AG04449 (cell line): ENCODE results near the gene MMAB.

Experiments used
- CTCF ChIA-PET: fragments of 350-600 bp; formaldehyde crosslinking; extraction: SDS; loops from one replicate; lab custom pipeline; 2021; ENCODE audit warnings: antibody characterized with exemption; lab: Yijun Ruan, JAX
- POLR2A ChIA-PET: fragments of 400-600, 350-600 bp; formaldehyde crosslinking; extraction: SDS; loops from one replicate; lab custom pipeline; 2020; ENCODE audit warnings: antibody characterized with exemption, inconsistent platforms; lab: Yijun Ruan, JAX
- DNase-seq: peaks from one replicate; pipeline ENCODE4 v3.0.0-alpha.2; 2010; ENCODE audit warnings: low read depth, low spot score
- H3K4me3 ChIP-seq: 2 replicates; pipeline ENCODE4 v1.5.1; 2011; ENCODE audit warnings: low read depth, mild to moderate bottlenecking, control low read depth, low read length
- TF ChIP-seq, protein P1 (sequence below): IDR thresholded peaks from one replicate; pipeline ENCODE4 v1.5.1; 2011; ENCODE audit warnings: mild to moderate bottlenecking, moderate library complexity, low read length, control low read depth, inconsistent platforms; ENCODE audit not compliant: insufficient read depth; ENCODE audit errors: missing control alignments

MMAB gene

GRCh38 chr12:109563291-109564284 is 9.7 kb downstream of the MMAB start:
- TF ChIP-seq, protein P1, sequence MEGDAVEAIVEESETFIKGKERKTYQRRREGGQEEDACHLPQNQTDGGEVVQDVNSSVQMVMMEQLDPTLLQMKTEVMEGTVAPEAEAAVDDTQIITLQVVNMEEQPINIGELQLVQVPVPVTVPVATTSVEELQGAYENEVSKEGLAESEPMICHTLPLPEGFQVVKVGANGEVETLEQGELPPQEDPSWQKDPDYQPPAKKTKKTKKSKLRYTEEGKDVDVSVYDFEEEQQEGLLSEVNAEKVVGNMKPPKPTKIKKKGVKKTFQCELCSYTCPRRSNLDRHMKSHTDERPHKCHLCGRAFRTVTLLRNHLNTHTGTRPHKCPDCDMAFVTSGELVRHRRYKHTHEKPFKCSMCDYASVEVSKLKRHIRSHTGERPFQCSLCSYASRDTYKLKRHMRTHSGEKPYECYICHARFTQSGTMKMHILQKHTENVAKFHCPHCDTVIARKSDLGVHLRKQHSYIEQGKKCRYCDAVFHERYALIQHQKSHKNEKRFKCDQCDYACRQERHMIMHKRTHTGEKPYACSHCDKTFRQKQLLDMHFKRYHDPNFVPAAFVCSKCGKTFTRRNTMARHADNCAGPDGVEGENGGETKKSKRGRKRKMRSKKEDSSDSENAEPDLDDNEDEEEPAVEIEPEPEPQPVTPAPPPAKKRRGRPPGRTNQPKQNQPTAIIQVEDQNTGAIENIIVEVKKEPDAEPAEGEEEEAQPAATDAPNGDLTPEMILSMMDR = no peak
- ChIA-PET POLR2A (no interaction called here), CTCF (no interaction called here)
- H3K4me3 ChIP-seq = no peak overlapping the region
- DNase-seq = no peak

DNA sequence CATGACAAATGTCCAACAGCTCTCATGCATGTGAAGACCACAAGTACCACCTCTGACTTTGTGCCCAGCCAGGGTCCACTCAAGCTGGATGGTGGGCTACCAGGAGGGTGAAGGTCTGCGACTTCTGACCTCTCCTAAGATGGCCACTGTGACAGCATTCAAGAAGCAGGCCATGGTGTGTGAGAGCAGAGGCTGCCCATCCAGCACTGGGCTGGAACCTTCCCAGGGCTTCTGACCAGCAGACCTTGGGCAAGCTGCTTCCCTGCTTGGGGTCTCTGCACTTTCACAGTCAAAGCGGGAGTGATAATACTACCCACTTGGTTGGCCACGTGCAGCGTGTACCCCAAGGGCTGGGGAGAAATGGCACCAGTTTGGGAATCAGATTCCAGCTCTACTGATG is 10.4 kb downstream of the MMAB start:
- ChIA-PET POLR2A (no interaction called here), CTCF (no interaction called here)
- H3K4me3 ChIP-seq = no peak overlapping the region
- TF ChIP-seq, protein P1 = no peak
- no peak for DNase-seq

DNA sequence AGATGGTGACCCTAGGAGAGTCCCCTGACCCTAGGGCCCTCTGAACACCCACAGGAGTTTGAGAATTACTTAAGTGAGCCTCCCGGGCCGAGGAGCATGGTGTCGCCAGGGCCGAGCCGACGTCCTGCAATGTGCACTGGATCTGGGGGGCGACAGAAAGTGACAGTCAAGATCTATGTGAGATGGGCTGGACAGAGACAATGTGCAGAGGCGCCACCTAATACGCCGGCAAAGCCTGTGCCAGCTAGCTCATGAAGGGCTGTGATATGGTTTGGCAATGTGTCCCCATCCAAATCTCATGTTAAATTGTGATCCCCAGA is 11.6 kb downstream of the MMAB start:
- CTCF ChIA-PET = interaction anchor here (1.1 kb wide), 1 partner anchor 213 kb away, joined by 3 read pairs; no protein-coding TSS in a partner anchor

DNA sequence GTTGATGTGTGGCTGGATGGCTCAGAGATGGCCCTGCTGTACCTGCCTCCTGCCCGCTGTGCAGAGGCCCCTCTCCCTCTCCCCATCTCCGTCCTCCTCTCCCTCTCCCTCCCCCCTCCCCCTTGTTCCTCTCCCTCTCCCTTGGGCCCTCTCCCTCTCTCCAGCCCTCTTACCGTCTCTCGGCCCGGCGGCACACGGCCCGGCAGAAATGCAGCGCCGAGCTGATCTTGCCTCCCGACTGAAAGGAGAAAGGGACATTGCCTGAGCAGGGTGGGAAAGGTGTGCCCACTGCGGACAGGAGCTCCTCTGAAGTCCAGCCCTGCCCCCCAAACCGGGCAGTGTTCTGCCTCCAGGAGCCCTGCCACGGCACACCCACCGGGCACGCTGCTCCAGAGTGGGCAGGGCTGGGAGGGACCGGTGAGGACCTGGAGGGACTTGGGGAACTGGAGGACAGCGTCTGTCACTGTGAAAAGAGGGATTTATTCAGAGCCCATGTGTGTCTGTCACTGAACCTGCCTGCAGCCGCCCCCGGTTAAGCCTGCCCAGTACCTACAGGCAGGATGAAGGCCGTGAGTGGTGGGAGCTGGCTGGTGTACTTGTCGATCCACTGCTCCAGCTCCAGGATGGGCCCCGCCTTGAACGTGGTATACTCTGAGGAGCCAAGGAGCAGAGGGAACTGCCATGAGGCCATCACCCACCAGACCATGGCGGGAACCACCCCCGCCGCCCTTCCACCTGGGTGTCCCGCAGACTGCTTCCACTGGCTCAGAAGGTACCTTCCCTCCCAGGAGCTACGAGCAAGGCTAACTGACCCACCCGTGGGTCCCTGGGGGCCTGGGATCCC is 12.2 kb downstream of the MMAB start:
- no peak for DNase-seq
- ChIA-PET CTCF (interaction anchor here (1.1 kb wide), 1 partner anchor 213 kb away, joined by 3 read pairs; no protein-coding TSS in a partner anchor), POLR2A (no interaction called here)
- TF ChIP-seq, protein P1 = no peak
- H3K4me3 ChIP-seq = no peak overlapping the region

More for the DNA sequence above, 11.6 kb downstream of the MMAB start:
- TF ChIP-seq, protein P1 = no peak
- DNase-seq = no peak
- POLR2A ChIA-PET = no interaction called here
- no peak overlapping the region for H3K4me3 ChIP-seq

DNA sequence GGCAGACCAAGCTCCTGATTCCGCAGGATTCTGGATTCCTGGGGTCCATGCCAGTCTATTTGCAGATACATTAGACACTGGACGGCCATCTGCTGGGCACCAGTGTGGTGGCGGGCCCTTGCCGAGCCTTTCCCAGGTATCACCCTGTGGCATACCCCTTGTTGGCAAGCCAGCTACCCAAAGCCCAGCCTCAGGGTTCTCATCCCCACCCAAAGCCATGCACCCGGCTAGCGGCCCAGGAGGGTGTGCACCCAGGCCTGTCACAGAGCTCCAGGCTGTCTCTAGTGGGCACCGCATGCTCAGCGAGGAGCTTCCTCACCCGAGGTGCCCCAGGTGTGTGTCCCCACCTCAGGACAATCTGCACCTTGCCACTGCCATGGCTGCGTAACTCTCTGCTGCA is 13.7 kb downstream of the MMAB start:
- H3K4me3 ChIP-seq = no peak overlapping the region
- ChIA-PET POLR2A (no interaction called here), CTCF (no interaction called here)
- TF ChIP-seq, protein P1 = no peak
- no peak for DNase-seq

GRCh38 chr12:109559200-109559505 is 14.2 kb downstream of the MMAB start:
- H3K4me3 ChIP-seq = no peak overlapping the region
- ChIA-PET CTCF (no interaction called here), POLR2A (no interaction called here)
- TF ChIP-seq, protein P1 = no peak
- no peak for DNase-seq
